HG03097 (cell line): ENCODE measurements around the gene BPIFA3.

ENCODE experiments used
- ATAC-seq: cut with Tn5 transposase; IDR thresholded peaks from one replicate; pipeline ENCODE4 v1.9.1; 2021; ENCODE audit not compliant: unreplicated experiment, low FRiP score

Gene BPIFA3

DNA sequence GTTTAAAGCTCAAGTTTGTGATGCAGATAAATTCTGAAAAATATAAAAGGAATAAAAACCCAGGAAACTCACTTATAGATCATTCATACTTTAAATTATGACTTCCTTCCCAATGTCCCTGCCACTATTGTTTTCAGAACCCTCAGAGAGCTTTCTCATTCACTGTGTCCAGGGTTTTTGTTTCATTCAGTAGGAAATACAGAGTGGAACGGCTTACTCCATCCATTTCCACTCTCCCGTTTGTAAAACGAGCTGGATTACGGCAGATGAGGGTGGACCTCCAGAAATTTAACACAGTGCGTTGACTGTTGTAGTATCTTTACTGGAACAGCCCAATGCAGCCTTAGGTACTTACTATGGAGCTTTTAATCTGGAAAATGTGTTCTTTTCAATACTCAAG is 42.2 kb downstream of the BPIFA3 start:
- no peak for ATAC-seq

- ATAC-seq = no peak
Measured at GRCh38 chr20:33261465-33261864, 44.3 kb downstream of the BPIFA3 start.

- ATAC-seq = no peak
Measured at GRCh38 chr20:33262658-33263065, 45.5 kb downstream of the BPIFA3 start.

GRCh38 chr20:33263784-33264183 is 46.6 kb downstream of the BPIFA3 start:
- no peak for ATAC-seq

GRCh38 chr20:33267701-33268100 is 50.5 kb downstream of the BPIFA3 start:
- no peak for ATAC-seq

- ATAC-seq = no peak
Measured at GRCh38 chr20:33272155-33272873, 55.2 kb downstream of the BPIFA3 start.

GRCh38 chr20:33273117-33273851 is 56.1 kb downstream of the BPIFA3 start:
- no peak for ATAC-seq

DNA sequence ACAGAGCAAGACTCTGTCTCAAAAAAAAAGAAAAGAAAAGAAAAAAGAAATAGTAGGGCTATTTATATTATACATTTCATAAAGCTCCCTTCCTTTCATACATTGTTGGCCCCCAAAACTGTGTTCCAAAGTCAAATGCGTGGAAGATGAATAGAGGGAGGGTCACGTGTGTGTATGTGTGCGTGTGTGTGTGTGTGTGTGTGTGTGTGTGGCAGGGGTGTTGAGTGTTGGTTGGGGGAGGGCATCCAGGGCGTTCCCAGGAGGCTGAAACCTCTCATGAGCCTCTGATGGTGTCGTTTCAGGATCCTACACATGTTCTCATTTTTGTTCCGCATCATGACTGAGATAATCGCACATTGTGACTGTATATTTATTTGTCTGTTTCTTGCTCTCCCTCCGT is 58.1 kb downstream of the BPIFA3 start:
- no peak for ATAC-seq

DNA sequence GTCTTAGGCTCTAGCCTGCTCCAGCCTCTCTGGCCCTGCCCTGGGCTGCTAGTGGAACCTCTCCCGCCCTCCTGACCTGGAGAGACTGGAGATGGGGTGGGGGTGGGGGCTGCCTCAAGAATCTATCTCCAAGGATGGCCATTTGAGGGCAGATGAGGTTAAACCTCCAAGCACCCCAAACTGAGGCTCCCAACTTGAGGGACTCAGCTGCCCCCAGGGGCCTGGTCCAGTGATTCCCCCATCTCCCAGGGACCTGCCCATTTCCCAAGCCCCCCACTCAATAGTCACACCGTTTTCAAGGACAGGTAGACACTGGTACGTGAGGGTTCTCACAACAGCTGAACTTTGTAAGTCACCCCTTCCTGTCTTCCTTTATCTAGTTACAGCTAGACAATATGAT is 58.7 kb downstream of the BPIFA3 start:
- ATAC-seq = no peak

DNA sequence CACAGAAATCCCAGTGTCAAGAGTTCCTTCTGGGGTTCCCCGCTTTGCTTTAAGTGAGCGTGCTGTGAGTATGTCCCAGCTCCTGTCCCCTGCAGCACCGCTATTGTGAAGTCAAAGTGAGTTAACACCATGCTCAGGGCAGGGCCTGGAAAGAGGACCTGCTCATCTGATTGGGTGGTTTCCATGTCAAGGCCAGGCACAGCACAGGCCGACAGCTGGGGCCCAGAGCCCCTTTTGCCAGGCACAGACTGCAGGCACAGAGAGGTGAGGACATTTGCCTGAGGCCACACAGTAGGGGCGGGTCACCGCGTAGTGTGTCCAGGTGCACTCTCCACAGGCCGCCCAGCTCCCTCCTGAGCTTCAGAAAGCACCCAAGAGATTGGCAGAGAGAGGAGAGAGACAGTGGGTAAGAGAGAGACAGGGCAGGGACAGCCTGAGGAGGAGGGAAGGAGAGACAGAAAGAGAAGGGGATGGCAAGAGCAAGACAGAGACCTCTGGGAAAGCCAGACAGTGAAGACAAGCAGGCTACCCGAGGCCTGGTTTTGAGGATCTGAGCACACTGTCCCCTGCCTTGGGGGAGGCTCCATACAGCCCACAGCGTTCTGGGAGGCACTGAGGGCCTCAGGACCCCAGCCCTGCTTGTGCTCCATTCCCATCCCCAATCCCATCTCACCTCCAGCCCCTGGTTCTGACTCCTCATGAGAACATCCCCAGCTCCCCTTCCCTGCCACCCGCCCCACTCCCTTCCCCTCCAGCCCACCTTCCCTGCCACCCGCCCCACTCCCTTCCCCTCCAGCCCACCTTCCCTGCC is 59.4 kb downstream of the BPIFA3 start:
- ATAC-seq = no peak
